GM12874 (cell line): ENCODE data around the gene PKHD1.

ENCODE experiments used
- TF ChIP-seq, protein P1 (sequence below): IDR thresholded peaks from 2 replicates; pipeline ENCODE4 v1.5.1; 2011; ENCODE audit warnings: low read depth, mild to moderate bottlenecking, control low read depth, low read length, moderate library complexity; ENCODE audit not compliant: insufficient read depth

PKHD1 gene

DNA sequence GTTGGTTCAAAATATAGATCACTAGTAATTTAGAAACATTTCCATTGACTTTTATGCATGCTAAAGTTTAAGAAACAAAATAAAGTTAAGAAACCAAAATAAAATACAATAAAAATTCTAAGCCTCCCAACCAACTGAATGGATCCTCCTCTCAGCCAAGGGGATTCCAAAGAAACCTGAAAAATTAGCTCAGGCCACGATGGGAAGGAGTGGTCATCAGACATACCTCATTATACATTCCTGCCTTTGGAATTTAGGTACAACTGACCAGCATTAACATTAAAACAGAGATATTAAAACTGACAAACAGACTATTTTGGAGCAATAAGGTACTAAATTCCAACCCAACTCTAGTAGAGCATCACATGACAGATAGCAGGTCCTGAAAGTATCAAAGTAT, 275.2 kb downstream of the PKHD1 start:
- TF ChIP-seq, protein P1, sequence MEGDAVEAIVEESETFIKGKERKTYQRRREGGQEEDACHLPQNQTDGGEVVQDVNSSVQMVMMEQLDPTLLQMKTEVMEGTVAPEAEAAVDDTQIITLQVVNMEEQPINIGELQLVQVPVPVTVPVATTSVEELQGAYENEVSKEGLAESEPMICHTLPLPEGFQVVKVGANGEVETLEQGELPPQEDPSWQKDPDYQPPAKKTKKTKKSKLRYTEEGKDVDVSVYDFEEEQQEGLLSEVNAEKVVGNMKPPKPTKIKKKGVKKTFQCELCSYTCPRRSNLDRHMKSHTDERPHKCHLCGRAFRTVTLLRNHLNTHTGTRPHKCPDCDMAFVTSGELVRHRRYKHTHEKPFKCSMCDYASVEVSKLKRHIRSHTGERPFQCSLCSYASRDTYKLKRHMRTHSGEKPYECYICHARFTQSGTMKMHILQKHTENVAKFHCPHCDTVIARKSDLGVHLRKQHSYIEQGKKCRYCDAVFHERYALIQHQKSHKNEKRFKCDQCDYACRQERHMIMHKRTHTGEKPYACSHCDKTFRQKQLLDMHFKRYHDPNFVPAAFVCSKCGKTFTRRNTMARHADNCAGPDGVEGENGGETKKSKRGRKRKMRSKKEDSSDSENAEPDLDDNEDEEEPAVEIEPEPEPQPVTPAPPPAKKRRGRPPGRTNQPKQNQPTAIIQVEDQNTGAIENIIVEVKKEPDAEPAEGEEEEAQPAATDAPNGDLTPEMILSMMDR = no peak

DNA sequence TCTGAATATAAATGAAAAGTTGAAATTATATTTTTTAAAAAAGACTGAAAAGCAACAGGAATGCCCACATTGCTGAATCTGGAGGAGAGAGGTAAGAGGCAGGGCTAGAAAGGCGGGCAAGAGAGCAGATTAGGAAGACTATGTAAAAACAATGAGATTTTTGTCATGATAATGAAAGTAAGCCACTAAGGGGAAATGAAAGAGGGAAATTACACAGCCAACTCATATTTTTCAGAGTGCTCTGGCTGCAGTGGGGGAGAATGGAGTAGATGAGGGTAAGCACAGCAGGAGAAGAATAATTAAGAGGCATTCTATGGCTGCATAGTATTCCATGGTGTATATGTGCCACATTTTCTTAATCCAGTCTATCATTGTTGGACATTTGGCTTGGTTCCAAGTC, 281.9 kb downstream of the PKHD1 start:
- TF ChIP-seq, protein P1 = no peak

DNA sequence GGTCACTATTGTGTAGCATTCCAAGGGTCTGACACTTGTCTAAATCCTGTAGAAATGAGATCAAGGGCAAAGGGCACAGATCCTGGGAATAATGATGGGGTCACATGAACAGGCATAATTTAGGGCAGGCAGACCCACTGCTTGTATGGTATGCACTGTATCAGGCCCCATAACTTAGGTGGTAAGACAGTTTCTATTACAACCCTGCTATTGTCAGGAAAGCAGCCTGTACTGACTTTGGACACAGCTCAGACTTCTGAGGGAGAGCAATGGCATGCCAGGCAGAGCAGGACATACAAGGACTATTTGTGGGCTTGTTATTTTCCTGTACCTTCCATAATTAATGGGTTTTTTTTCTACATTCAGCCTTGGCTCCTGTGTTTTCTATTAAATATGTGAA, 286.8 kb downstream of the PKHD1 start:
- TF ChIP-seq, protein P1 = no peak

DNA sequence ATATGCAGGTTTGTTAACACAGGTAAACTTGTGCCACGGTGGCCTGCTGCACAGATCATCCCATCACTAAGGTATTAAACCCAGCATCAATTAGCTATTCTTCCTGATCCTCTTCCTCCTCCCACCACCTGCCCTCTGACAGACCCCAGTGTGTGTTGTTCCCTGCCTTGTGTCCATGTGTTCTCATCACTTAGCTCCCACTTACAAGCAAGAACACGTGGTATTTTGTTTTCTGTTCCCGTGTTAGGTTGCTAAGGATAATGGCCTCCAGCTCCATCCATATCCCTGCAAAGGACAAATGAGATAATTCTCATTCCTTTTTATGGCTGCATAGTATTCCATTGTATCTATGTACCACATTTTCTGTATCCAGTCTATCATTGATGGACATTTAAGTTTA, 294.0 kb downstream of the PKHD1 start:
- TF ChIP-seq, protein P1 = no peak

DNA sequence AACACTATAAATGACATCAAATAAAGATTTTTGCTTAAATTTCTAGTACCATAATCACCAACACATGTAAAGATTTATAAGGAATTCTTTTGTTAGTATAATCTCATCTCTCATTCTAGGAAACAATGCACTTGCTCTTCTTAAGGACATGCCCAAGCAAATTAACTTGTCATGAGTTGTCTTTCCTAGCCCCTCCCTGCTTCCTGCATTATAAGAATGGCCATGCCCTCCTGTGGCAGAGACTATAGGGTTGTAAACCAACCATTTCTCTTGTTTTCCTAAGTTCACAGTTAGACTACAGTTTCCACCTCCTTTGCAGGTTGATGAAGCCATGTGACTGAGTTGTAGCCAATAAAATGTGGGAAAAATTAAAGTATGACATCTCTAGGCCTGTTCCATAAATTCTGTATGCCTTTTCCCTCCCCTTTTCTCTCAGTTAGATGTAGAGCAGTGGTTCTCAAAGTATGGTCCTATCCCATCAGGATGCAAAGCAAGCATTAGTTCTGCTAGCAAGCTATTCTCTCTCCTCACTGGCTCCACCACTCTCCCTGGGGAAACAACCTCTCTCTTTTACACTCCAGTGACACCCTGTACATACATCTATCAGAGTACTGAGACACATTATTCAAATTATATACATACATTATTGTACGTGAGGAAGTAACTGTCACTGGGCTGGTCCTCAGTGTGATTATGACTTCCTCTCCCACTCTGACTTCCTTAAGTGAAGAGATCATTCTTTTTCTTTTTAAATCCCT, 295.0 kb downstream of the PKHD1 start:
- TF ChIP-seq, protein P1 = no peak

DNA sequence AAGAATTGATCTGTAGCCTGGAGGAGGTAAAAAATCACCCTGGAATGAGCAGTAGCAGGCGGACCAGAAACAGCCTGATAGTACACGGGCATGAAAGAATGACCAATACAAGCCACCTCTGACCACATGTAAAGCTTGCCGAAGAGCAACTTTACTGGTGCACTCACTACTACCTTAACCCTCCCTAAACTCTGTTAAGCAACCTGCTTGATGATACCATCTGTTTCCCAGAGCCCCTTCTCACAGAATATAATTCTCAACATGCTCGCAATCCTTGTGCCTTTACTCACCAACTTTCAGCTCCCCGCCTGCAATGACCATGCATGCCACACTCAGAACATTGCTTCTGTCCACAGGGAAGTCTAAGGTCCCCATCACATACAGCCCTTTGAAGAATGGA, 296.5 kb downstream of the PKHD1 start:
- TF ChIP-seq, protein P1 = no peak

DNA sequence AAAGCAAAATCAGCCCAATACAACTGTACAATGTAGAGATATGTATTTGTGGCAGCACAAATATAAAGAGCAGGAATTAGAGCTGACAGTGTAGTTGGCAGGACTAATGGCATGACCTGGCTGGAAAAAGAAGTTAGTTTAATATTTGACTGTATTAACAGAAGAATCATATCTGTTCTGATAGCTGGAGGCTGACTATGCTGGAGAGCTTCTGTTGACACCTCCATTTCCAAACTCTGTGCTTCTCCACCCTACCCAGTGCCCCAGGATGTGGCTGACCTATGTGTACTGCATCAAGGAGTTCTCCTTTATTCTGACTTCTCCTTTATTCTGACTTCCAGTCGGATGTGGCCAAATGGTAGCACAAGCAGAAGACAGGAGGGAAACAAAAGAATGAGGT, 299.3 kb downstream of the PKHD1 start:
- TF ChIP-seq, protein P1 = no peak
